Liver (tissue), 3 donors: ENCODE measurements around the gene HTR1B.

Experiments
- CTCF ChIP-seq: fragments of 150-350 bp; IDR thresholded peaks from 2 replicates; pipeline ENCODE4 v1.5.1; 2017; ENCODE audit warnings: improper control_type of control experiment, low read depth, low read length; ENCODE audit not compliant: missing input control
- MAX ChIP-seq: IDR thresholded peaks from 2 replicates; pipeline ENCODE4 v1.6.1; 2016; ENCODE audit warnings: antibody characterized with exemption
- SP1 ChIP-seq: IDR thresholded peaks from 2 replicates; pipeline ENCODE4 v1.6.1; 2018; ENCODE audit warnings: antibody characterized with exemption, mild to moderate bottlenecking
- donor health status: healthy.
- donor health status: healthy.

- TF ChIP-seq MAX, result no peak
- no peak for TF ChIP-seq CTCF
- TF ChIP-seq SP1, result no peak
Measured at GRCh38 chr6:77456531-77457248, 6.6 kb downstream of the HTR1B start.
